Left hindlimb (tissue), 1 donor: ENCODE measurements around the gene CIRBP.

Experiments
- DNase-seq: peaks from one replicate; pipeline ENCODE4 v3.0.0-alpha.2; 2018

The CIRBP gene

GRCh38 chr19:1269065-1269477 lies at the start of gene CIRBP:
Gene CIRBP, plus strand, starts transcription at chr19:1269332. Its CDS starts 1,602 bp downstream, at chr19:1270934.
- peak; percentile 100 for DNase-seq

- no peak for DNase-seq
Observed at GRCh38 chr19:1219786-1220476, 49.2 kb upstream of the CIRBP start.

- no peak for DNase-seq
Observed at GRCh38 chr19:1220477-1220930, 48.6 kb upstream of the CIRBP start.

GRCh38 chr19:1220976-1221903 lies 47.9 kb upstream of the CIRBP start:
- peak; percentile 75 for DNase-seq

- DNase-seq: no peak
Observed at GRCh38 chr19:1221904-1222255, 47.3 kb upstream of the CIRBP start.

- no peak for DNase-seq
Observed at GRCh38 chr19:1222394-1222793, 46.7 kb upstream of the CIRBP start.

- no peak for DNase-seq
Observed at GRCh38 chr19:1223018-1223855, 45.9 kb upstream of the CIRBP start.

GRCh38 chr19:1224047-1224825 lies 44.9 kb upstream of the CIRBP start:
- no peak for DNase-seq

GRCh38 chr19:1224847-1225246 lies 44.3 kb upstream of the CIRBP start:
- DNase-seq: no peak

GRCh38 chr19:1225440-1226226 lies 43.5 kb upstream of the CIRBP start:
- no peak for DNase-seq

GRCh38 chr19:1226227-1226518 lies 43.0 kb upstream of the CIRBP start:
- no peak for DNase-seq

GRCh38 chr19:1226522-1227303 lies 42.4 kb upstream of the CIRBP start:
- no peak for DNase-seq

GRCh38 chr19:1227304-1228054 lies 41.7 kb upstream of the CIRBP start:
- DNase-seq: no peak

GRCh38 chr19:1228161-1228957 lies 40.8 kb upstream of the CIRBP start:
- no peak for DNase-seq

- DNase-seq: no peak
Observed at GRCh38 chr19:1229056-1229923, 39.8 kb upstream of the CIRBP start.

- no peak for DNase-seq
Observed at GRCh38 chr19:1229924-1230782, 39.0 kb upstream of the CIRBP start.
